Small intestine (tissue), 7 donors: Measurements from ENCODE around the gene CDR2L. TPM values are rescaled to one million over a fixed set of nuclear protein-coding genes. Genes with fewer than 3 reads are reported as not detected.
"Not testable (repeated sequence)": the region's sequence is repeated elsewhere in the genome, so short reads cannot be mapped to it uniquely, and the experiment has no call there.

ENCODE experiments used
- DNase-seq, 2 donors: peaks; one replicate each; pipeline versions ENCODE4 v3.0.0 to v3.0.0-alpha.2; 2013
- FAIRE-seq: peaks from 2 replicates; lab custom pipeline; 2012; peaks lifted over from hg19 to GRCh38; lab: Jason Lieb, UNC
- H3K27ac ChIP-seq, 3 donors: one replicate each; pipeline ENCODE4 v1.5.1; 2013; ENCODE audit warnings: low read length in 2 of 3, mild to moderate bottlenecking in 2 of 3, control low read depth in 1 of 3, inconsistent platforms in 1 of 3, low read depth in 1 of 3, moderate library complexity in 1 of 3
- H3K27me3 ChIP-seq, 3 donors: one replicate each; pipeline ENCODE4 v1.6.1; 2013; ENCODE audit warnings: low read length in 3 of 3, inconsistent platforms in 1 of 3; ENCODE audit not compliant: control insufficient read depth in 3 of 3, insufficient read depth in 3 of 3
- H3K36me3 ChIP-seq, 3 donors: one replicate each; pipeline ENCODE4 v1.6.1; 2013; ENCODE audit warnings: low read length in 3 of 3, inconsistent platforms in 1 of 3, low read depth in 1 of 3, mild to moderate bottlenecking in 1 of 3, moderate library complexity in 1 of 3; ENCODE audit not compliant: control insufficient read depth in 3 of 3, insufficient read depth in 2 of 3
- H3K4me1 ChIP-seq, 3 donors: one replicate each; pipeline ENCODE4 v1.6.1; 2013; ENCODE audit warnings: low read length in 2 of 3, inconsistent platforms in 1 of 3, low read depth in 1 of 3, mild to moderate bottlenecking in 1 of 3, moderate library complexity in 1 of 3; ENCODE audit not compliant: control insufficient read depth in 3 of 3, insufficient read depth in 2 of 3
- H3K4me3 ChIP-seq, 3 donors: one replicate each; pipeline ENCODE4 v1.5.1; 2013; ENCODE audit warnings: low read length in 3 of 3, control low read depth in 1 of 3, inconsistent platforms in 1 of 3, low read depth in 1 of 3, mild to moderate bottlenecking in 1 of 3, moderate library complexity in 1 of 3
- H3K9me3 ChIP-seq, 2 donors: one replicate each; pipeline ENCODE4 v1.6.1; 2013; ENCODE audit warnings: low read depth in 1 of 2, low read length in 1 of 2; ENCODE audit not compliant: control insufficient read depth in 2 of 2, insufficient read depth in 1 of 2
- WGBS, 3 donors: extraction: QIAGEN DNeasy Blood & Tissue Kit; methylation state at CpG; one replicate each; pipeline ENCODE4 v1.1.7; 2013; 5-methylcytosine and 5-hydroxymethylcytosine counted together
- polyA plus RNA-seq, 4 donors: library from polyadenylated mRNA; stranded (reverse) in 3 of 4; unstranded in 1 of 4; fragments of 200-250 nt in 3 of 4; fragments of 120-200 nt in 1 of 4; gene quantifications; one replicate each; pipeline versions ENCODE4 v1.2.1 to v1.2.3, GENCODE V29; 2013
- donor health status: healthy with polysubstance abuse.
- donor health status: control.
- donor health status: control.
- donor health status: Bipolar disorder and iron deficiency.
- donor health status: healthy.

Gene CDR2L
- polyA plus RNA-seq, 4 donors, result 2.3 to 39.6 (median 27.2) TPM

- no peak for DNase-seq
- 83 to 86% (median 86%) methylated on average over 17 of the region's 17 CpGs for WGBS, 3 donors
- no peak overlapping the region for H3K27ac ChIP-seq
- no peak overlapping the region for H3K4me3 ChIP-seq
- no peaks in the 10 kb centered on the region for H3K9me3 ChIP-seq
- FAIRE-seq, result no peak
- H3K36me3 ChIP-seq, result no peaks in the 10 kb centered on the region
- no peaks in the 10 kb centered on the region for H3K27me3 ChIP-seq
- peaks cover 3 to 13% (median 6%) of the 10 kb centered on the region in 3 donors for H3K4me1 ChIP-seq
These were observed 7.9 kb upstream of the CDR2L start for GRCh38 chr17:74979408-74980146.

GRCh38 chr17:74981318-74981978 is 6.0 kb upstream of the CDR2L start:
- Histone ChIP-seq H3K36me3 (no peaks in the 10 kb centered on the region), H3K27ac (peak overlapping the region; percentile 59 to 96 (median 94)), H3K27me3 (no peaks in the 10 kb centered on the region), H3K4me1 (peaks cover 3 to 10% (median 8%) of the 10 kb centered on the region in 3 donors), H3K4me3 (peak overlapping the region in 2 of 3 donors; percentile 50 to 67), H3K9me3 (no peaks in the 10 kb centered on the region)
- DNase-seq (no peak), FAIRE-seq (no peak)
- whole genome bisulfite sequencing, 3 donors, result 45 to 47% (median 46%) methylated on average over 16 of the region's 16 CpGs

GRCh38 chr17:74981979-74982662 is 5.3 kb upstream of the CDR2L start:
- Histone ChIP-seq H3K36me3 (no peaks in the 10 kb centered on the region), H3K27me3 (no peaks in the 10 kb centered on the region), H3K4me1 (peaks cover 3 to 15% (median 8%) of the 10 kb centered on the region in 3 donors), H3K4me3 (peak overlapping the region; percentile 31 to 67 (median 50)), H3K9me3 (no peaks in the 10 kb centered on the region), H3K27ac (peak overlapping the region; percentile 59 to 96 (median 94))
- FAIRE-seq (no peak), DNase-seq (peak; percentile 74 to 90)
- WGBS, 3 donors, result 0 to 1% (median 0%) methylated on average over 53 to 61 of the region's 61 CpGs

GRCh38 chr17:74982663-74983313 is 4.6 kb upstream of the CDR2L start:
- not testable (repeated sequence) for H3K36me3 ChIP-seq, H3K27me3 ChIP-seq, H3K9me3 ChIP-seq, DNase-seq, FAIRE-seq
- Histone ChIP-seq H3K27ac (peak overlapping the region; percentile 59 to 96 (median 94)), H3K4me1 (peaks cover 3 to 15% (median 8%) of the 10 kb centered on the region in 3 donors), H3K4me3 (peak overlapping the region; percentile 31 to 67 (median 50))
- WGBS, 3 donors, result 15 to 26% (median 17%) methylated on average over 14 of the region's 14 CpGs

- Histone ChIP-seq H3K4me3 (no peak overlapping the region), H3K4me1 (peaks cover 3 to 22% (median 15%) of the 10 kb centered on the region in 3 donors), H3K27ac (no peak overlapping the region), H3K27me3 (no peaks in the 10 kb centered on the region), H3K9me3 (no peaks in the 10 kb centered on the region), H3K36me3 (peaks cover 0 to 9% (median 0%) of the 10 kb centered on the region in 3 donors)
- WGBS, 3 donors, result 62 to 84% (median 80%) methylated on average over 3 of the region's 3 CpGs
- DNase-seq (no peak), FAIRE-seq (no peak)
These were observed 1.2 kb upstream of the CDR2L start for GRCh38 chr17:74986206-74986576.

- FAIRE-seq (no peak), DNase-seq (peak; percentile 80 to 87)
- peak overlapping the region; percentile 76 to 95 (median 93) for H3K27ac ChIP-seq
- H3K36me3 ChIP-seq, result peaks cover 0 to 9% (median 0%) of the 10 kb centered on the region in 3 donors
- peak overlapping the region; percentile 69 to 93 (median 74) for H3K4me3 ChIP-seq
- H3K9me3 ChIP-seq, result no peaks in the 10 kb centered on the region
- peaks cover 4 to 30% (median 12%) of the 10 kb centered on the region in 3 donors for H3K4me1 ChIP-seq
- WGBS, 3 donors, result 1 to 3% (median 1%) methylated on average over 62 to 76 of the region's 76 CpGs
- no peaks in the 10 kb centered on the region for H3K27me3 ChIP-seq
These were observed 678 bp downstream of the CDR2L start for GRCh38 chr17:74987909-74988711.

GRCh38 chr17:74990581-74991105 is 3.2 kb downstream of the CDR2L start:
- H3K27ac ChIP-seq, result peak overlapping the region in 2 of 3 donors; percentile 9 to 62

More at GRCh38 chr17:74990581-74991105, 3.2 kb downstream of the CDR2L start:
- Histone ChIP-seq H3K36me3 (peaks cover 0 to 13% (median 0%) of the 10 kb centered on the region in 3 donors), H3K4me3 (no peak overlapping the region), H3K9me3 (no peaks in the 10 kb centered on the region), H3K4me1 (peaks cover 4 to 42% (median 8%) of the 10 kb centered on the region in 3 donors), H3K27me3 (no peaks in the 10 kb centered on the region)
- DNase-seq, result no peak
- 69 to 93% (median 89%) methylated on average over 10 of the region's 10 CpGs for WGBS, 3 donors
- no peak for FAIRE-seq
